Measurements from ENCODE around the gene CHMP4B. TPM values are rescaled to one million over a fixed set of nuclear protein-coding genes. Genes with fewer than 3 reads are reported as not detected.

CHMP4B gene, protein sequence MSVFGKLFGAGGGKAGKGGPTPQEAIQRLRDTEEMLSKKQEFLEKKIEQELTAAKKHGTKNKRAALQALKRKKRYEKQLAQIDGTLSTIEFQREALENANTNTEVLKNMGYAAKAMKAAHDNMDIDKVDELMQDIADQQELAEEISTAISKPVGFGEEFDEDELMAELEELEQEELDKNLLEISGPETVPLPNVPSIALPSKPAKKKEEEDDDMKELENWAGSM
- 28.4 and 34.3 TPM in 2 replicates for total RNA-seq (2014; rRNA removed; shearing (Covaris generic))
- polyA plus RNA-seq (2015; cell fraction: cytosol; rRNA removed), result 83.5 and 99.9 TPM in 2 replicates
- 5.3 and 20.5 TPM in 2 replicates for polyA plus RNA-seq (2015; cell fraction: nucleus; rRNA removed)

DNA sequence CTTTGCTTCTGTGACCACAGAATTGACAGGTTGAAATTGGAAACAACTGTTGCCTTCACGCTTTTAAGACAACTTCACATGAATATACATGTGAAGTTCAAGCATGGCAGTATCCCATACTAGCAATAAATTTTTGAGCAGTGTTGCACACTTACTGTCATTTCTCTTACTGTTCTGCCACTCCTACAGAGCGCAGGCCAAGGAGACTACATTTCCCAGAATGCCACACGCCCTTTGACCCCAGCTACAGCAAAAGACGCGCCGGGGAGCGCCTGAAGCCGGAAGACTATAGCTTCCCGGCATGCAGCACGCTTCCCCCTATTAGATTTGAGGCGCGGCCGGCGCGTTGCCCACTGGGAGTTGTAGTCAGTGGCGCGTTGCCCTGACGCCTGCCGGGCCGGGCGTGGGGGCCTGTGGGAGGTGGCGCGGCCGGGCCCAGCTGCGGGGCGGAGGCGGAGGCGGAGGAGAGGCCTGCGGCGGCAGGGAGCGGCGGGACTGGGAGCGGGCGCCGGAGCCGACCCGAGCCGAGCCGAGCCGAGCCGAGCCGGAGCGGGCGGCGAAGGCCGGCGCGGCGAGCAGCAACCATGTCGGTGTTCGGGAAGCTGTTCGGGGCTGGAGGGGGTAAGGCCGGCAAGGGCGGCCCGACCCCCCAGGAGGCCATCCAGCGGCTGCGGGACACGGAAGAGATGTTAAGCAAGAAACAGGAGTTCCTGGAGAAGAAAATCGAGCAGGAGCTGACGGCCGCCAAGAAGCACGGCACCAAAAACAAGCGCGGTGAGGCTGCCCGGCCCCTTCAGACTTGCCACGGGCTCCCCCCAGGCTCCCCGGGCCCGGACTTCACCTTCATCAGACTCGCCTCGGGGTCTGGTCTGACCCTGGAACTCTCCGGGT, at the start of gene CHMP4B:
Gene CHMP4B (plus strand): TSS at position 464 of the 891 bp plus-strand sequence. CDS start 121 bp downstream, at position 585.
- in situ Hi-C loops (cut with HindIII; ENCODE audit: low pct_unique_long_range_greater_than_20kb, low sequenced_read_pairs), result no loop called here
- peak; percentile 99 for DNase-seq (ENCODE audit: low read depth, low spot score)

DNA sequence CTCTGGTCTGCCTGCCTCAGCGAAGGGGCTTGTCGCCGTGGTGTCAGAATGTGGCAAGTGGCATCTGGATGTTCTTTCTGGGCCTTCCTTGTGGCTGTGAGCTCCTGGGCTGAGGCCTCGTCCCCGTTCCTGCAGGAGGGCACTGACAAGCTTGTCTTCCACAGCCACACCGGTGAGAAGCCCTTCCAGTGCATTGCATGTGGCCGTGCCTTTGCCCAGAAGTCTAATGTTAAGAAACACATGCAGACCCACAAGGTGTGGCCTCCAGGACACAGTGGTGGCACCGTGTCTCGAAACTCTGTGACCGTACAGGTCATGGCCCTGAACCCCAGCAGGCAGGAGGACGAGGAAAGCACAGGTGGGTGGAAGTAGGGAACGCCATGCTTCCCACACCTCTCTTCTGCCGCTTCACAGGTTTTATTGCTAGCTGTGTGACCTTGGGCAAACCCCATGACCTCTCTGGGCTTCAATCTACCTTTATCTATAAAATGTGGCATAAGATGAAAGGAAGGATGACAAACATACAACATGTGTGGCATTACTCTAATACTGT, 49.4 kb upstream of the CHMP4B start:
- in situ Hi-C loops (cut with HindIII; ENCODE audit: low pct_unique_long_range_greater_than_20kb, low sequenced_read_pairs), result no loop called here
- no peak for DNase-seq (ENCODE audit: low read depth, low spot score)

DNA sequence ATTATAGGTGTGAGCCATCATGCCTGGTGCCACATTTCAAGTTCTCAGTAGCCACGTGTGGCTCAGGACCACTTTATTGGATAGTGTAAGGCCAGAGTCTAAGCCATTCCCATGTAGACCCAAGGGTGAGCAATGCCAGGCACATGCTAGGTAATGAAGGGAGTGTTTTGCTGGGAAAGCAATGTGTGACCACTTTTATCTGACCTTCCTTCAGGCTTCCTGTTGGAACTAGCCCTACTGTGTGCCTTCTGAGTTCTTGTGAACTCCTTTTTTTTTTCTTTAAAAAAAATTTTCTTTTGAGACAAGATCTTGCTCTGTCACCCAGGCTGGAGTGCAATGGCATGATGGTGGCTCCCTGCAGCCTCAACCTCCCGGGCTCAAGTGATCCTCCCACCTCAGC, 46.0 kb upstream of the CHMP4B start:
- no peak for DNase-seq (ENCODE audit: low read depth, low spot score)
- in situ Hi-C loops (cut with HindIII; ENCODE audit: low pct_unique_long_range_greater_than_20kb, low sequenced_read_pairs), result no loop called here

DNA sequence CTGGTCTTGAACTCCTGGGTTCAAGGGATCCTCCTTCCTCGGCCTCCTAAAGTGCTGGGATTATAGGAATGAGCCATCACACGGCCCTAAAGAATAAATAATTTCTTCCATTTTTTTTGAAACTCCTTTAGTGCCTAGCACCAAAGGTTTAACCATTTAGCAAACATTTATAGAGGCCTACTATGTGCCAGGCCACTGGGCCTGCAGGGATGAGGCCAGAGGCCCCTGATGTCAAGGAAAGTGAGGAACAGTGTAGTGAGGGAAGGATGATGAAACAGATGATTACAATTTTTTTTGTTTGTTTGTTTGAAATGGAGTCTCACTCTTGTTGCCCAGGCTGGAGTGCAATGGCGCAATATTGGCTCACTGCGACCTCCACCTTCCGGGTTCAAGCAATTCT, 45.6 kb upstream of the CHMP4B start:
- in situ Hi-C loops (cut with HindIII; ENCODE audit: low pct_unique_long_range_greater_than_20kb, low sequenced_read_pairs), result no loop called here
- DNase-seq (ENCODE audit: low read depth, low spot score), result no peak

DNA sequence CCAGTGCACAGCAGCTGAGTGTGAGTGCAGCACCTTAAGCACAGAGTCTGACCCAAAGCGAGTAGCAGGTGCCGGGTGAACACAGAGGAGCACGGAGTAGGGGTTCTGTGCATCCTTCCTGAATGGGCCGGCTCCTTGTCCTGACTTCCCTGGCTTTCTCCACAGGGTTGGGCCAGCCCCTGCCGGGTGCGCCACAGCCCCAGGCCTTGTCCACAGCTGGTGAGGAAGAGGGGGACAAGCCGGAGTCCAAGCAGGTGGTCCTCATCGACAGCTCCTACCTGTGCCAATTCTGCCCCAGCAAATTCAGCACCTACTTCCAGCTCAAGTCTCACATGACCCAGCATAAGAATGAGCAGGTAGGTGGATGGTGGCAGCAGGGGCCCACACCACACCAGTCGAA, 44.5 kb upstream of the CHMP4B start:
- DNase-seq (ENCODE audit: low read depth, low spot score), result no peak
- in situ Hi-C loops (cut with HindIII; ENCODE audit: low pct_unique_long_range_greater_than_20kb, low sequenced_read_pairs), result no loop called here

DNA sequence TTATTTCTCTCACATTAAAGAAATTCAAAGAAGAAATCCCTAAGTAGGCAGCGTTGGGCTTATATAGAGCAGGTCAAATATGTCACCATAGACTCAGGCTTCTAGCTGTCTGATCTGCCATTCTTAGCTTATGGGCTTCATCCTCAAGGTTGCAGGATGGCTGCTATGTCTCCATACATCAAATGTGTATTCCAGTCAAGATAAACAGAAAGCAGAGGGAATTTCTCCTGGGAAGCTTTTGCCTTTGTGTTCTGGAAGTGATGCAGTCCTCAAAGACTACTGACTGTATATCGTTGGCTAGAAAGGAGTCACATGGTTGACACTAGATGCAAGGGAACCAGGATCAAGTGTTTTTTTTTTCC, 43.4 kb upstream of the CHMP4B start:
- in situ Hi-C loops (cut with HindIII; ENCODE audit: low pct_unique_long_range_greater_than_20kb, low sequenced_read_pairs), result no loop called here
- DNase-seq (ENCODE audit: low read depth, low spot score), result no peak

DNA sequence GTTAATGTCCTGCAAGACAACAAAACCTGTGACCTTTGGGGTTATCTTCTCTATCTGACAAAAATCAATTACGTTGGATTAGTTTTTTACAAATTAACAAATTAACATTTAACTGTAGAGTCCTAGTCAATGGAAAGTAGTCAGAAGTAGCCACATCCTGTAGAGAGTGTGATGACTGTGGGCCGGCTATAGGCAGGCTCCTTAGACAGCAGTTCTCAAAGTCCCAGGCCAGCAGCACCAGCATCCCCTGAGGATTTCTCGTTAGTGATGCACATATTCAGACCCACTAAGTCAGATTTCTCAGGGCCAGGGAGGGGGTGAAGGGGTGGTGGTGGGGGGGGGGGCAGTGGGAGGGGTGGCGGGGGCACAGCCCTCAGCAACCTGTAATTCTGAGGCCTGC, 42.1 kb upstream of the CHMP4B start:
- in situ Hi-C loops (cut with HindIII; ENCODE audit: low pct_unique_long_range_greater_than_20kb, low sequenced_read_pairs), result no loop called here
- no peak for DNase-seq (ENCODE audit: low read depth, low spot score)

DNA sequence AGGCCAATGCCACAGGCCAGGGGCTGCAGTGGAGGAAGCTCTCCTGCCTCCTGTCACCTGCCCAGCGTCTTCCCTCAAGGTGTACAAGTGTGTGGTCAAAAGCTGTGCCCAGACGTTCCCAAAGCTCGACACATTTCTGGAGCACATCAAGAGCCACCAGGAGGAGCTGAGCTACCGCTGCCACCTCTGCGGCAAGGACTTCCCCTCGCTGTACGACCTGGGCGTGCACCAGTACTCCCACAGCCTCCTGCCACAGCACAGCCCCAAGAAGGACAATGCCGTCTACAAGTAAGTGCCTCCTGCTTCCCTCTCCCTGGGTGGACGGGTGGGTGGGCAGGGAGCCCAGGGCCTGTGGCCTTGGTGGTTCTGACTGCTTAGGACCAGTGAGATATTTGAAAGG, 41.1 kb upstream of the CHMP4B start:
- in situ Hi-C loops (cut with HindIII; ENCODE audit: low pct_unique_long_range_greater_than_20kb, low sequenced_read_pairs), result no loop called here
- no peak for DNase-seq (ENCODE audit: low read depth, low spot score)

DNA sequence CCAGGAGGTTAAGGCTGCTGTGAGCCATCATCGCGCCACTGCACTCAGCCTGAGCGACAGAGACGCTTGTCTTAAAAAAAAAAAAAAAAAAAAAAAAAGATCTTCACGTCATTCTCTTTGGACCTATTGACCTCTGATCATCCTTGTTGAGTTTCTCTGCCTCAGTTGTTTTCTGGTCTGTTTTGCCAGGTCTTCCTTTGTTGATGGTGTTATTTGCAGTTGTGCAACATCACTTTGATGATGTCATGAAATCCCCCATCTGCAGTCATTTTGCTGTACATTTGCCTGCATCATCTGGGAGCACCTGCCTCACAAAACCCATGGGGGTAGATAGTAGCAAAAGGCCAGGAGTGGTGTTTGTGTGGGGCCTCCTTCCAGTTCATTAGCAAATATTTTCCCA, 39.2 kb upstream of the CHMP4B start:
- in situ Hi-C loops (cut with HindIII; ENCODE audit: low pct_unique_long_range_greater_than_20kb, low sequenced_read_pairs), result no loop called here
- DNase-seq (ENCODE audit: low read depth, low spot score), result no peak

DNA sequence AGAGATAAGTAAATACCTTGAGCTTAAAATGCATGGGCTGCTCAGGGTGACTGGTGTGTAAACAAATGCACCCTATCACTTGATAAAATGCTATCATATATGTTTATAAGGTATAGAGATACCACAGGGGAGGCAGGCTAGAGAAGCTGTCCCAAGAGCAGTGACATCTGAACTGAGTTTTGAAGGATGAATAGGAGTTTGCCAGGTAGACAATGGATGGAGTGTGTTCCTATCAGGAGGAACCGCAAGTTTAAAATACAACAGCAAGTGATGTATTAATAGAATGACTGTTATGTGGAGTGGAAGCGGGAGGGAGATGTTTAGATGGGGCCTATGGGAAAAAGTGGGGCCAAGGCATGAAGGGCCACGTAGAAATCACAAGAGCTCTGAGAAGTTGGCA, 38.7 kb upstream of the CHMP4B start:
- DNase-seq (ENCODE audit: low read depth, low spot score), result no peak
- in situ Hi-C loops (cut with HindIII; ENCODE audit: low pct_unique_long_range_greater_than_20kb, low sequenced_read_pairs), result no loop called here

DNA sequence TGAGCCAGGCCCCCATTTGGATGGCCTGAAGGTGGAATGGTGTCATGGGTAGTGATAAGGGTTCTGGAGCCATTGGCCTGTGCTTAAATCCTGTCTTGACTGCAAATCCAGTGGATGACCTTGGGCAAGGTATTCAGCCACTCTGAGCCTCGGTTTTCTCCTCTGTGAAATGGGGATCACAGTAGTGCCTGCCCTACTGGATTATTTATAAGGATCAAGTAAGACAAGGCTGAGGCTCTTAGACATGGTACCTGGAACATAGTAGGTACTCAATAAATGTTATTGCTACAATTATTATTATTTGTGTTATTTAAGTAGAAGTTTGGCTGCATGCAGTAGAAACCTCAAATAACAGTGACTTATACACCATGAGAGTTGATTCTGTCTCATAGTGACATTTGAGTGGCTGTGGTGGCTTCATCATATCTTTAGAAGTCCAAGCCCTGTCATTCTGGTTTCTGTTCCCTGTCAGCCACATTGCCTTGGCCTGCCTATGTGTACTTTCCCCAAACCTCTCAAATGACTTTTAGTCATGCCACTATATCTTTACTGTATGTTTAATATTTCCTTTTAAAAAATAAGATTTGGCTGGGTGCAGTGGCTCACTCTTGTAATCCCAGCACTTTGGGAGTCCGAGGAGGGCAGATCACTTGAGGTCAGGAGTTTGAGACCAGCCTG, 37.6 kb upstream of the CHMP4B start:
- in situ Hi-C loops (cut with HindIII; ENCODE audit: low pct_unique_long_range_greater_than_20kb, low sequenced_read_pairs), result no loop called here
- no peak for DNase-seq (ENCODE audit: low read depth, low spot score)

DNA sequence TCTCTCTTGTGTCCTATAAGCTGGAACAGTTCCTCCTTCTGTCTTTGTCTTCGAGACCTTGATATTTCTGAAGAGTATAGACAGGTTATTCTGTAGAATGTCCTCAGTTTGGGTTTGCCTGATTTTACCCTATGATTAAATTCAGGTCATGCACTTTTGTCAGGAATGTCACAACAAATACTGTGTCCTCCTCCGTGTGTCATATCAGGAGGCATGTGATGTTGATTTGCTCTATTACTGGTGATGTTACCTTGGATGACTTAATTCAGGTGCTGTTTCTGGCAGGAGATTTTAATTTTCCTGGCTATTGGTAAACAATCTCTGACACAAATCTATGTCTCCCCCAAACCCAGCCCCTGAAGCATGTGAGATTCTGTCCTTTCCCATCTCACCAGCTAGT, 33.3 kb upstream of the CHMP4B start:
- in situ Hi-C loops (cut with HindIII; ENCODE audit: low pct_unique_long_range_greater_than_20kb, low sequenced_read_pairs), result no loop called here
- no peak for DNase-seq (ENCODE audit: low read depth, low spot score)

DNA sequence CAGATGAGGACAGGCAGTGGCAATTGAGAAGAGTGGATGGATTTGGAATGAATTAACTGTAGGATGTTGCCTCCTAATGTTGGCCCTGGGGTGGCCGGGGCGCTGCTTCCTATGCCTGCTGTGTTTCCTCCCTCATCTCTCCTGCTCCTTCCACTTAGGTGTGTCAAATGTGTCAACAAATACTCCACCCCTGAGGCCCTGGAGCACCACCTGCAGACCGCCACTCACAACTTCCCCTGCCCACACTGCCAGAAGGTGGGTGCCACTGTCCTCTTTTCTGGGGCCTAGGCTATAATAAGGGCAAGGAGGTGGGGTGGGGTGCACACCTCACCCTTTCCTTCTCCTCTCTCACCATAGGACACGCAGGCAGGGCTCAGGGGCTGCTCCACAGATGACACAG, 30.0 kb upstream of the CHMP4B start:
- no peak for DNase-seq (ENCODE audit: low read depth, low spot score)
- in situ Hi-C loops (cut with HindIII; ENCODE audit: low pct_unique_long_range_greater_than_20kb, low sequenced_read_pairs), result no loop called here

DNA sequence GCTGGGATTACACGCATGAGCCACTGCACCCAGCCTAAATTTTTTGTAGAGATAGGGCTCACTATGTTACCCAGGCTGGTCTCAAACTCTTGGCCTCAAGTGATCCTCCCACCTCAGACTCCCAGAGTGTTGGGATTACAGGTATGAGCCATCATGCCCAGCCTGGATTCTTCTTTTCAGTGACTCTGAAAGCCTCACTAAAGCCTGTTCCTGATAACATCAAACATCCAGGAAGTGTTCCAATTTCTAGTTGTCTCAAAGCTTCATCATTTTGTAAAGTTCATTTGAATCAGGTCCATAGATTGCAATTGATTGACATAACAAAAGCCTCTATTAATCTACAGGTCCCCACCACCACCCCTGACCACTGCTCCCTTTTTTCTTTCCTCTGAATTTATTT, 29.2 kb upstream of the CHMP4B start:
- no peak for DNase-seq (ENCODE audit: low read depth, low spot score)
- in situ Hi-C loops (cut with HindIII; ENCODE audit: low pct_unique_long_range_greater_than_20kb, low sequenced_read_pairs), result no loop called here

DNA sequence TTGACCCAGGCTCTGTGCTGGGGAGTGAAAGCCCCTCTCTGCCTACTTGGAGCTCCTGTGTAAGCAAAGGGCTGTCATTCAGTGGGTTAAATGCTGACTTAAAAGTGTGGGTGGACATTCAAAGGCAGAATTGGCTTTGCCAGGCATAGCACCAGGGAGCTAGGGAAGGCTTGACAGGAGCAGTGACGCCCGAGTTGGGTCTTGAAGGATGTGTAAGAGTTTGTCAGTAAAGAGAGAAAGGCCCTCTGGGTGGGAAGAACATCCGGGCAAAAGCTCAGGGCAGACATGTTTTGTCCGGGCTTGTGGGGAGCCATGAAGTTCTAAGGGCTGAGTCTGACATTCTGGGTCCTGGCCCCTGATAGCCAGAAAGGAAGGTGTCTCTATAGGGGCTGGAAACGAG, 27.9 kb upstream of the CHMP4B start:
- in situ Hi-C loops (cut with HindIII; ENCODE audit: low pct_unique_long_range_greater_than_20kb, low sequenced_read_pairs), result no loop called here
- no peak for DNase-seq (ENCODE audit: low read depth, low spot score)

DNA sequence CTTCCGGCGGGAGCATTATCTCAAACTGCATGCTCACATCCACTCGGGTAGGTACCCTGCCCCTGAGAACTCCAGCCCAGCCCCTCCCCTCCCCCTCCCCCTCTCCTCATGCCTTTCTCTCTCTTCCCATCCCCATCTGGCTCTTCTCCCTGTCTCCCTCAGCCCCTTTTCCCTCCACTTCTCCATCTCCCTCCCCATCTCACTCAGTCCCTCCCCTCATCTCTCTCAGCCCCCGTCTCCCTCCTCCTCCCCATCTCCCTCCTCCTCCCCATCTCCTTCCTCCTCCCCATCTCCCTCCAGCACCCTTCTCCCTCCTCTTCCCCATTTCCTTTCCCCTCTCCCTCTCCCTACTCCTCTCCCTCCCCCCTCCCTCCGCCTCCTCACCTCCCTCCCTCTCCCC, 27.3 kb upstream of the CHMP4B start:
- in situ Hi-C loops (cut with HindIII; ENCODE audit: low pct_unique_long_range_greater_than_20kb, low sequenced_read_pairs), result no loop called here
- DNase-seq (ENCODE audit: low read depth, low spot score), result no peak

DNA sequence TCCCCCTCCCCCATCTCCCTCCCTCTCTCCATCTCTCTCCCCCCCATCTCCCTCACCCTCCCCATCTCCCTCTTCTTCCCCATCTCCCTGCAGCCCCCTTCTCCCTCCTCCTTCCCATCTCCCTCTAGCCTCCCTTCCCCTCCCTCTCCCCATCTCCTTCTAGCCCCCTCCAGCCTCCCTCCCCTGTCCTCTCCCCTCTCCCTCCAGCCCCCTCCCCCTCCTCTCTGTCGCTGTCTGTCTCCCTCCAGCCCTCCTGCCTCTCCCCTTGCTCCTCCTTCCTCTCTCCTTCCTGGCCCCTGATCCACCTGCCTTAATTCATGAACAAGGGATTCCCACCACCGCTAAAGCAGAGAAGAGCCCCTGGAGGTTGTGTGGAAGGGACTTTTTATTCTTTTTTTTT, 26.9 kb upstream of the CHMP4B start:
- in situ Hi-C loops (cut with HindIII; ENCODE audit: low pct_unique_long_range_greater_than_20kb, low sequenced_read_pairs), result no loop called here
- no peak for DNase-seq (ENCODE audit: low read depth, low spot score)

DNA sequence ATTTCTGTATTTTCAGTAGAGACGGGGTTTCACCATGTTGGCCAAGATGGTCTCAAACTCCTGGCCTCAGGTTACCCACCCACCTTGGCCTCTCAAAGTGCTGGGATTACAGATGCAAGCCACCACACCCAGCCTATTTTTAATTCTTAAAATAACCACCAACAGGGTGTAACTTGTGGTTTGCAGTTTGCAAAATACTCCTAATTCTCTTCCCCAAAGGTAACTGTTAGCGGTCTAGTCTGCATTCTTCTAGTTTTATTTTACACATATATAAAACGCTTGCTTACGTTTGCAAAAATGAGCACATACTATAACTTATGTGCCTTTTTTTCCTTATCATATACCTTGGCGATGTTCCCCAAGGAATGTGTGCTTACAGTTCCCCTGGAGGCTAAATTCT, 25.6 kb upstream of the CHMP4B start:
- in situ Hi-C loops (cut with HindIII; ENCODE audit: low pct_unique_long_range_greater_than_20kb, low sequenced_read_pairs), result no loop called here
- DNase-seq (ENCODE audit: low read depth, low spot score), result no peak
